GM18858 (cell line): ENCODE results near the gene AP1AR.
"Not testable (repeated sequence)": the region's sequence is repeated elsewhere in the genome, so short reads cannot be mapped to it uniquely, and the experiment has no call there.

Experiments
- ATAC-seq: cut with Tn5 transposase; IDR thresholded peaks from one replicate; pipeline ENCODE4 v1.9.1; 2021; ENCODE audit not compliant: unreplicated experiment

The AP1AR gene

GRCh38 chr4:112277705-112278448, 46.3 kb downstream of the AP1AR start:
- ATAC-seq, result no peak

- peak; percentile 73 for ATAC-seq
Observed at GRCh38 chr4:112279025-112279881, 47.7 kb downstream of the AP1AR start.

- ATAC-seq, result no peak
Observed at GRCh38 chr4:112279882-112280315, 48.3 kb downstream of the AP1AR start.

GRCh38 chr4:112280386-112281056, 48.9 kb downstream of the AP1AR start:
- no peak for ATAC-seq

GRCh38 chr4:112281895-112282398, 50.4 kb downstream of the AP1AR start:
- ATAC-seq, result not testable (repeated sequence)

- ATAC-seq, result no peak
Observed at GRCh38 chr4:112282860-112283667, 51.5 kb downstream of the AP1AR start.

GRCh38 chr4:112284166-112284565, 52.6 kb downstream of the AP1AR start:
- no peak for ATAC-seq

- no peak for ATAC-seq
Observed at GRCh38 chr4:112284662-112285411, 53.2 kb downstream of the AP1AR start.

GRCh38 chr4:112287258-112287989, 55.8 kb downstream of the AP1AR start:
- no peak for ATAC-seq

- peak; percentile 26 for ATAC-seq
Observed at GRCh38 chr4:112288455-112288854, 56.9 kb downstream of the AP1AR start.

- ATAC-seq, result no peak
Observed at GRCh38 chr4:112289407-112290253, 58.0 kb downstream of the AP1AR start.

- peak; percentile 22 for ATAC-seq
Observed at GRCh38 chr4:112290341-112290740, 58.8 kb downstream of the AP1AR start.

GRCh38 chr4:112296949-112297880, 65.6 kb downstream of the AP1AR start, which contains the start of gene ALPK1:
TSS of gene ALPK1 (plus strand) at chr4:112297369.
- peak; percentile 92 for ATAC-seq

GRCh38 chr4:112299721-112300120, 68.1 kb downstream of the AP1AR start:
- ATAC-seq, result no peak

- ATAC-seq, result peak; percentile 78
Observed at GRCh38 chr4:112302320-112303274, 71.0 kb downstream of the AP1AR start.

GRCh38 chr4:112305477-112305876, 73.9 kb downstream of the AP1AR start:
- ATAC-seq, result not testable (repeated sequence)
